ENCODE data around the gene PC.

DNA sequence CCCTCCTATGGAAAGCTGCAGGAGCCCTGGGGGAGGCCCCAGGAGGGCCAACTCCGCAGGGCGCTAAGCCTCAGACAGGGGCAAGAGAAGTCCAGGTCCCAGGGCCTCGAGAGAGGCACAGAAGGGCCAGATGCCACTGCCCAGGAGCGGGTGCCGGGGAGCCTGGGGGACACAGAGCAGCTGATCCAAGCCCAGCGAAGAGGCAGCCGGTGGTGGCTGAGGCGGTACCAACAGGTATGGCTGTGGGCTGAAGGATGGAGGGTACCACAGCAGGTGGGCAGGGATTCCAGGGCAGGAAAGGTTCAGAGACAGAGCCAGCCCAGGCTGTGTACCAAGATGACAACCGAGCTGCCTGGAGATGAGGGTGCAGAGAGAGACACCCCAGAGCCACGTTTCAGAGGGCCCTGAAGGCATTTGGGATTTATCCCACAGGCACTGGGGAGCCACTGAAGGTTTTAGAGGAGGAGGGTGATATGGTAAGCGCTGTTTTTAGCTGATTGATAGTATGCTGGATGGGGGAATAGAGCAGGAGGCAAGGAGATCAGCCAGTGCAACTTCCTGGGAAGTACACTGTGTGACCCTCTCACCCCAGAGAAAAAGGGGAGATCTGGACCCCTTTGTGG, 17.3 kb upstream of the PC start:
- TF ChIP-seq, protein P1, sequence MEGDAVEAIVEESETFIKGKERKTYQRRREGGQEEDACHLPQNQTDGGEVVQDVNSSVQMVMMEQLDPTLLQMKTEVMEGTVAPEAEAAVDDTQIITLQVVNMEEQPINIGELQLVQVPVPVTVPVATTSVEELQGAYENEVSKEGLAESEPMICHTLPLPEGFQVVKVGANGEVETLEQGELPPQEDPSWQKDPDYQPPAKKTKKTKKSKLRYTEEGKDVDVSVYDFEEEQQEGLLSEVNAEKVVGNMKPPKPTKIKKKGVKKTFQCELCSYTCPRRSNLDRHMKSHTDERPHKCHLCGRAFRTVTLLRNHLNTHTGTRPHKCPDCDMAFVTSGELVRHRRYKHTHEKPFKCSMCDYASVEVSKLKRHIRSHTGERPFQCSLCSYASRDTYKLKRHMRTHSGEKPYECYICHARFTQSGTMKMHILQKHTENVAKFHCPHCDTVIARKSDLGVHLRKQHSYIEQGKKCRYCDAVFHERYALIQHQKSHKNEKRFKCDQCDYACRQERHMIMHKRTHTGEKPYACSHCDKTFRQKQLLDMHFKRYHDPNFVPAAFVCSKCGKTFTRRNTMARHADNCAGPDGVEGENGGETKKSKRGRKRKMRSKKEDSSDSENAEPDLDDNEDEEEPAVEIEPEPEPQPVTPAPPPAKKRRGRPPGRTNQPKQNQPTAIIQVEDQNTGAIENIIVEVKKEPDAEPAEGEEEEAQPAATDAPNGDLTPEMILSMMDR (IDR thresholded peaks at IDR 0.05), result no peak
- no peak for TF ChIP-seq POLR2A (IDR thresholded peaks at IDR 0.05)
- TF ChIP-seq POLR2AphosphoS5 (IDR thresholded peaks at IDR 0.05), result no peak
